ENCODE data around the gene TRERF1.

Gene TRERF1

GRCh38 chr6:42411406-42411805, 40.3 kb downstream of the TRERF1 start:
- Histone ChIP-seq H3K9me2 (replicated peaks; ENCODE audit: insufficient read depth, low read length) (no peaks in the 10 kb centered on the region), H3F3A (ENCODE audit: insufficient read depth, low read length) (no peaks in the 10 kb centered on the region), H3K9ac (ENCODE audit: low read length) (no peak overlapping the region), H3K27ac (ENCODE audit: low read length) (no peak overlapping the region), H3K36me3 (replicated peaks; ENCODE audit: insufficient read depth, low read length) (no peaks in the 10 kb centered on the region), H3K27me3 (replicated peaks; ENCODE audit: insufficient read depth, low read length) (no peaks in the 10 kb centered on the region), H2AFZ (ENCODE audit: low read length) (no peak overlapping the region), H3K79me2 (ENCODE audit: low read length) (peaks cover 12% of the 10 kb centered on the region; the same call in 1 of the 2 replicates), H3K4me1 (ENCODE audit: low read length) (0 out of 2 replicates have a peak, but pooled peaks cover 4% of the 10 kb centered on the region), H3K9me3 (replicated peaks; ENCODE audit: insufficient read depth, low read length) (no peaks in the 10 kb centered on the region), H3K4me2 (ENCODE audit: low read depth, low read length) (no peak overlapping the region), H3K4me3 (ENCODE audit: low read length) (no peak overlapping the region), H4K20me1 (ENCODE audit: insufficient read depth, low read length) (no peaks in the 10 kb centered on the region)
- no peak for DNase-seq
- no peak for TF ChIP-seq EZH2 (optimal IDR thresholded peaks at IDR 0.05; ENCODE audit: low read depth, low read length)
- no peak for TF ChIP-seq EZH2phosphoT487 (IDR thresholded peaks at IDR 0.05; ENCODE audit: low read length)
- no peak for TF ChIP-seq CTCF (IDR thresholded peaks at IDR 0.05; ENCODE audit: low read length)

GRCh38 chr6:42410861-42411260, 40.9 kb downstream of the TRERF1 start:
- H3K27ac ChIP-seq (ENCODE audit: low read length) = no peak overlapping the region
- DNase-seq = no peak
- H3F3A ChIP-seq (ENCODE audit: insufficient read depth, low read length) = no peaks in the 10 kb centered on the region
- H3K36me3 ChIP-seq (replicated peaks; ENCODE audit: insufficient read depth, low read length) = no peaks in the 10 kb centered on the region
- H3K4me2 ChIP-seq (ENCODE audit: low read depth, low read length) = no peak overlapping the region
- no peak overlapping the region for H3K4me3 ChIP-seq (ENCODE audit: low read length)
- no peak for TF ChIP-seq EZH2 (optimal IDR thresholded peaks at IDR 0.05; ENCODE audit: low read depth, low read length)
- no peak for TF ChIP-seq CTCF (IDR thresholded peaks at IDR 0.05; ENCODE audit: low read length)
- no peak for TF ChIP-seq EZH2phosphoT487 (IDR thresholded peaks at IDR 0.05; ENCODE audit: low read length)
- H3K4me1 ChIP-seq (ENCODE audit: low read length) = 0 out of 2 replicates have a peak, but pooled peaks cover 4% of the 10 kb centered on the region
- H2AFZ ChIP-seq (ENCODE audit: low read length) = no peak overlapping the region
- no peaks in the 10 kb centered on the region for H4K20me1 ChIP-seq (ENCODE audit: insufficient read depth, low read length)
- no peaks in the 10 kb centered on the region for H3K9me3 ChIP-seq (replicated peaks; ENCODE audit: insufficient read depth, low read length)
- no peak overlapping the region for H3K9ac ChIP-seq (ENCODE audit: low read length)
- H3K79me2 ChIP-seq (ENCODE audit: low read length) = peaks cover 15% of the 10 kb centered on the region; the same call in 1 of the 2 replicates
- no peaks in the 10 kb centered on the region for H3K9me2 ChIP-seq (replicated peaks; ENCODE audit: insufficient read depth, low read length)
- no peaks in the 10 kb centered on the region for H3K27me3 ChIP-seq (replicated peaks; ENCODE audit: insufficient read depth, low read length)

GRCh38 chr6:42409581-42409980, 42.1 kb downstream of the TRERF1 start:
- no peaks in the 10 kb centered on the region for H3K27me3 ChIP-seq (replicated peaks; ENCODE audit: insufficient read depth, low read length)
- no peaks in the 10 kb centered on the region for H3K9me3 ChIP-seq (replicated peaks; ENCODE audit: insufficient read depth, low read length)
- H3K9ac ChIP-seq (ENCODE audit: low read length) = no peak overlapping the region
- no peaks in the 10 kb centered on the region for H3F3A ChIP-seq (ENCODE audit: insufficient read depth, low read length)
- H3K27ac ChIP-seq (ENCODE audit: low read length) = no peak overlapping the region
- H3K36me3 ChIP-seq (replicated peaks; ENCODE audit: insufficient read depth, low read length) = no peaks in the 10 kb centered on the region
- peaks cover 15% of the 10 kb centered on the region; the same call in 1 of the 2 replicates for H3K79me2 ChIP-seq (ENCODE audit: low read length)
- no peak overlapping the region for H3K4me2 ChIP-seq (ENCODE audit: low read depth, low read length)
- no peak overlapping the region for H3K4me3 ChIP-seq (ENCODE audit: low read length)
- H2AFZ ChIP-seq (ENCODE audit: low read length) = no peak overlapping the region
- no peak for DNase-seq
- no peaks in the 10 kb centered on the region for H3K9me2 ChIP-seq (replicated peaks; ENCODE audit: insufficient read depth, low read length)
- H4K20me1 ChIP-seq (ENCODE audit: insufficient read depth, low read length) = no peaks in the 10 kb centered on the region
- TF ChIP-seq CTCF (IDR thresholded peaks at IDR 0.05; ENCODE audit: low read length) = no peak
- no peak for TF ChIP-seq EZH2phosphoT487 (IDR thresholded peaks at IDR 0.05; ENCODE audit: low read length)
- no peak for TF ChIP-seq EZH2 (optimal IDR thresholded peaks at IDR 0.05; ENCODE audit: low read depth, low read length)
- 0 out of 2 replicates have a peak, but pooled peaks cover 4% of the 10 kb centered on the region for H3K4me1 ChIP-seq (ENCODE audit: low read length)

Measured in MM.1S (cell line).